ENCODE results near the gene NAALADL2.
"Not testable (repeated sequence)": the region's sequence is repeated elsewhere in the genome, so short reads cannot be mapped to it uniquely, and the experiment has no call there.

The NAALADL2 gene

GRCh38 chr3:175215833-175216232 is 356.7 kb downstream of the NAALADL2 start:
- DNase-seq = no peak

GRCh38 chr3:175222356-175222755 is 363.2 kb downstream of the NAALADL2 start:
- DNase-seq = no peak

GRCh38 chr3:175224051-175224450 is 364.9 kb downstream of the NAALADL2 start:
- no peak for DNase-seq

- no peak for DNase-seq
These were observed 367.3 kb downstream of the NAALADL2 start for GRCh38 chr3:175226444-175226843.

GRCh38 chr3:175227126-175227525 is 368.0 kb downstream of the NAALADL2 start:
- DNase-seq = no peak

- DNase-seq = no peak
These were observed 375.1 kb downstream of the NAALADL2 start for GRCh38 chr3:175233957-175234940.

- peak; percentile 90 for DNase-seq
These were observed 379.7 kb downstream of the NAALADL2 start for GRCh38 chr3:175238801-175239200.

- DNase-seq = no peak
These were observed 381.8 kb downstream of the NAALADL2 start for GRCh38 chr3:175240921-175241320.

GRCh38 chr3:175242243-175242642 is 383.1 kb downstream of the NAALADL2 start:
- DNase-seq = no peak

GRCh38 chr3:175246234-175246633 is 387.1 kb downstream of the NAALADL2 start:
- DNase-seq = no peak

- no peak for DNase-seq
These were observed 387.6 kb downstream of the NAALADL2 start for GRCh38 chr3:175246766-175247165.

- no peak for DNase-seq
These were observed 388.5 kb downstream of the NAALADL2 start for GRCh38 chr3:175247629-175248028.

- DNase-seq = no peak
These were observed 389.7 kb downstream of the NAALADL2 start for GRCh38 chr3:175248832-175249231.

GRCh38 chr3:175255698-175256097 is 396.6 kb downstream of the NAALADL2 start:
- no peak for DNase-seq

GRCh38 chr3:175257123-175257522 is 398.0 kb downstream of the NAALADL2 start:
- DNase-seq = no peak

- no peak for DNase-seq
These were observed 399.6 kb downstream of the NAALADL2 start for GRCh38 chr3:175258763-175259162.

GRCh38 chr3:175260145-175260794 is 401.1 kb downstream of the NAALADL2 start:
- DNase-seq = no peak

GRCh38 chr3:175266478-175266877 is 407.3 kb downstream of the NAALADL2 start:
- no peak for DNase-seq

GRCh38 chr3:175267121-175267531 is 408.0 kb downstream of the NAALADL2 start:
- DNase-seq = no peak

GRCh38 chr3:175267561-175267960 is 408.4 kb downstream of the NAALADL2 start:
- DNase-seq = no peak

- no peak for DNase-seq
These were observed 410.3 kb downstream of the NAALADL2 start for GRCh38 chr3:175269394-175269793.

GRCh38 chr3:175270198-175270837 is 411.2 kb downstream of the NAALADL2 start:
- DNase-seq = peak; percentile 84

GRCh38 chr3:175270866-175271265 is 411.7 kb downstream of the NAALADL2 start:
- DNase-seq = no peak

GRCh38 chr3:175271465-175271864 is 412.3 kb downstream of the NAALADL2 start:
- not testable (repeated sequence) for DNase-seq
